Subcutaneous abdominal adipose tissue (tissue), 5 donors: ENCODE results near the gene OPN4.

Source experiments
- H3K27ac ChIP-seq: one replicate; pipeline ENCODE4 v1.7.0; 2013; ENCODE audit warnings: low read depth, mild to moderate bottlenecking, inconsistent platforms, low read length, moderate library complexity
- H3K27me3 ChIP-seq, 5 donors: one replicate each; pipeline ENCODE4 v1.7.0; 2013; ENCODE audit warnings: low read length in 5 of 5, inconsistent platforms in 1 of 5; ENCODE audit not compliant: control insufficient read depth in 5 of 5, insufficient read depth in 4 of 5
- H3K36me3 ChIP-seq, 5 donors: one replicate each; pipeline ENCODE4 v1.7.0; 2013; ENCODE audit warnings: low read length in 5 of 5; ENCODE audit not compliant: control insufficient read depth in 5 of 5, insufficient read depth in 5 of 5
- H3K4me1 ChIP-seq, 5 donors: one replicate each; pipeline ENCODE4 v1.7.0; 2013; ENCODE audit warnings: low read length in 5 of 5, mild to moderate bottlenecking in 3 of 5, moderate library complexity in 1 of 5; ENCODE audit not compliant: control insufficient read depth in 5 of 5, insufficient read depth in 5 of 5
- H3K4me3 ChIP-seq, 5 donors: one replicate each; pipeline ENCODE4 v1.7.0; 2013; ENCODE audit warnings: low read length in 5 of 5, low read depth in 1 of 5
- H3K9ac ChIP-seq, 5 donors: one replicate each; pipeline ENCODE4 v1.7.0; 2013; ENCODE audit warnings: low read length in 5 of 5, mild to moderate bottlenecking in 4 of 5, moderate library complexity in 3 of 5
- H3K9me3 ChIP-seq, 5 donors: one replicate each; pipeline ENCODE4 v1.7.0; 2013; ENCODE audit warnings: low read length in 5 of 5; ENCODE audit not compliant: control insufficient read depth in 5 of 5
- donor health status: healthy.
- donor health status: healthy.
- donor health status: healthy.
- donor health status: healthy.
- donor health status: healthy.

Gene OPN4

GRCh38 chr10:86693721-86694369 is 39.5 kb downstream of the OPN4 start:
- H3K27ac ChIP-seq = no peak overlapping the region
- no peak overlapping the region for H3K4me3 ChIP-seq
- no peaks in the 10 kb centered on the region for H3K9me3 ChIP-seq
- peaks cover 0 to 16% (median 3%) of the 10 kb centered on the region in 5 donors for H3K27me3 ChIP-seq
- H3K36me3 ChIP-seq = no peaks in the 10 kb centered on the region
- H3K9ac ChIP-seq = no peak overlapping the region
- peaks cover 0 to 12% (median 7%) of the 10 kb centered on the region in 5 donors for H3K4me1 ChIP-seq

- H3K36me3 ChIP-seq = no peaks in the 10 kb centered on the region
- H3K27me3 ChIP-seq = peaks cover 0 to 32% (median 7%) of the 10 kb centered on the region in 5 donors
- H3K4me3 ChIP-seq = no peak overlapping the region
- no peak overlapping the region for H3K27ac ChIP-seq
- H3K4me1 ChIP-seq = peaks cover 0 to 13% (median 6%) of the 10 kb centered on the region in 5 donors
- H3K9ac ChIP-seq = no peak overlapping the region
- no peaks in the 10 kb centered on the region for H3K9me3 ChIP-seq
Measured at GRCh38 chr10:86698207-86698940, 44.0 kb downstream of the OPN4 start.

DNA sequence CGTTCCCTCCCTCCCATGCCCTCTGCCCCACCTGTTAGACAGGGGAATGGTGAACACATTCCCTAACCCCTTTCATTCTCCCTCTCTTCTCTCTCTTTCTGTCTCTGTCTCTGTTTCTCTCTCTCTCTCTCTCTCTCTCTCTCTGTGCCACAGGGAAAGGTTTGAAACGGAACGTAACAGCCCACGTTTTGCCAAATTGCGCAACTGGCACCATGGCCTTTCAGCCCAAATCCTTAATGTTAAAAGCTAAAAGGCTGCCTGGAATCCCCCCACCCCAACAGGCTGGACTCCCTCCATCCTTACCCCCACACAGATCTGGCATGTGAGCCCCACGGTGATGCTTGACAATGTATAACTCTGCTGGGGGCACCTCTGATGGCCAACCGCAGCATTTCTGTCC is 44.8 kb downstream of the OPN4 start:
- H3K36me3 ChIP-seq = no peaks in the 10 kb centered on the region
- peaks cover 0 to 32% (median 7%) of the 10 kb centered on the region in 5 donors for H3K27me3 ChIP-seq
- H3K27ac ChIP-seq = no peak overlapping the region
- peaks cover 0 to 6% (median 5%) of the 10 kb centered on the region in 5 donors for H3K4me1 ChIP-seq
- no peak overlapping the region for H3K9ac ChIP-seq
- H3K4me3 ChIP-seq = no peak overlapping the region
- no peaks in the 10 kb centered on the region for H3K9me3 ChIP-seq

DNA sequence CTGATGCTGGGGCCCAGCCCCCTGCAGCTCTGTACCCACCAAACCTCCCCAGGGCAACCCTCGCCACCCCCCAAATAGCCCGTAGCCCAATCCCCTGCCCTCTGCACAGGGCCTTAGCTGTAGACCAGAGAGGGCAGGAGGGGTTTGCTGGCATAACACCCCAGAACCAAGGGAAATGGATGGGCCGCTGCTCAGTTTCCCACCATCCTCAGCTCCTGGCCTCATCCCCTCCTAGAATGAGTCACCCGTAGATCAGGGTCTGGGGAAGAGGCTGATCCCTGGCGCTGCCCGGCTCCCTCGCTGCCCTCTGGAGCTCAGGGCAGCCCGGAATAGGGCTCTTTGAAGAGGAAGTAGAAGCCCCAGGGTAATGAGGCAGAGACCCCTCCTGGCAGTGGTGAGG is 45.2 kb downstream of the OPN4 start:
- H3K36me3 ChIP-seq = no peaks in the 10 kb centered on the region

GRCh38 chr10:86699991-86700840 is 45.9 kb downstream of the OPN4 start:
- Histone ChIP-seq H3K9me3 (no peaks in the 10 kb centered on the region), H3K27me3 (peaks cover 0 to 32% (median 6%) of the 10 kb centered on the region in 5 donors), H3K27ac (no peak overlapping the region), H3K4me1 (peaks cover 0 to 6% (median 5%) of the 10 kb centered on the region in 5 donors), H3K4me3 (no peak overlapping the region), H3K36me3 (no peaks in the 10 kb centered on the region), H3K9ac (no peak overlapping the region)

More for the DNA sequence above, 45.2 kb downstream of the OPN4 start:
- H3K9ac ChIP-seq = no peak overlapping the region
- peaks cover 0 to 6% (median 5%) of the 10 kb centered on the region in 5 donors for H3K4me1 ChIP-seq
- H3K4me3 ChIP-seq = no peak overlapping the region
- no peaks in the 10 kb centered on the region for H3K9me3 ChIP-seq
- H3K27ac ChIP-seq = no peak overlapping the region
- peaks cover 0 to 32% (median 7%) of the 10 kb centered on the region in 5 donors for H3K27me3 ChIP-seq

DNA sequence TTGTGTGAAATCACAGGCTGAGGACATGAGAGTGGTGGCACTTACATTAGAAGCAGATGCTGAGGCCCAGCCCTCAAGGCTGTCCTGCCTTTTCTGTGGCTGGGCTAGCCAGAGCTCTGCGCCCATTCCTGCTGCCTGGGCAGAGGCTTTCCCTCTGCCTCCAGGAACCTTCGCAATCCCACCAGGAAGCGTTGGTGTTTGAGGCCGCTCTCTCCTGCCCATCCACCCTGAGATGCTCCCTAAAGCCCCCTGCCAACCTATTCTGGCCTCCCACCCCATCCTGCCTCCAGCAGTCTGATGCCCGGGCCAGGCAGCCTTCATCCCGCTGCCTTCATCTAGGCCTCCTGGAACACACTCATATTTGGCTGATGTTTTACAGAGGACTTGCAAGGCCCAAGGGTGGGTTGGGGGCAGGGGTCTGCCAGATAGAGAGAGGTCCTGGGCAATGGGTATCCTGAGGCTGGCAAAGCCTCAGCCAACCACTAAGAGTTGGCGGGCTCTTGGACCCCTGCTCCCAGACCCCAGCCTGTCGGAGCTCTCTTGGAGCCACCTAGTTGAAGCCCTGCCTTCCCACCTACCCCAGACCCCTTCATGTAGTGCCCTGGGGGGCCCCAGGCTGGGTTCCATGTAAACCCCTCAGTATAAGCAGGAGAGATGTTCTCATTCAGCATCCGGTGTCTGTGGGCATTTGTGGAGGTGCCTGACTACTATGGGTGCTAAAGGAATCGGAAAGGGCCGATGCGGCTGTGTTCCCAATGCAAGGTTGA is 46.7 kb downstream of the OPN4 start:
- Histone ChIP-seq H3K36me3 (no peaks in the 10 kb centered on the region), H3K4me3 (no peak overlapping the region), H3K27ac (no peak overlapping the region), H3K27me3 (peaks cover 0 to 25% (median 5%) of the 10 kb centered on the region in 5 donors), H3K9me3 (no peaks in the 10 kb centered on the region), H3K9ac (no peak overlapping the region), H3K4me1 (peaks cover 0 to 6% (median 5%) of the 10 kb centered on the region in 5 donors)

DNA sequence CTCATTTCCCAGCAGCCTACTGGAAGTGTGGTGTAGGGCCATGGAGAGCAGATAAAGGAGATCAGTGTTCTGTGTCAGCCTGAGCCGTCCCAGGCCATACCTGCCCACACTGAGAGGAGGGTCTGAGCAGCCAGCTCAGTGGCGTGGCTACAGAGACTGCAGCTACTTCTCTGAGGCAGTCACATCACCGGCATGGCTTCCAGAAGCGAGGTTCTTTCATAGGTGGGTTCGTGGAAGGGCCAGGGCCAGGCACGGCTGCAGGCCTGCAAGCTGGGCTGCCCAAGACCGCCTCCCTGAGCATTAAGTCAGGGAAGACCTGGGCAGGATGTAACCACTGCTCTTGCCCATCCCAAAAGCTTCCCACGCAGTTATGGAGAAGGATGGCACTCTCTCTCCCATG is 48.8 kb downstream of the OPN4 start:
- peaks cover 0 to 6% (median 5%) of the 10 kb centered on the region in 5 donors for H3K4me1 ChIP-seq
- no peak overlapping the region for H3K27ac ChIP-seq
- no peaks in the 10 kb centered on the region for H3K36me3 ChIP-seq
- no peaks in the 10 kb centered on the region for H3K9me3 ChIP-seq
- H3K27me3 ChIP-seq = peaks cover 0 to 30% (median 2%) of the 10 kb centered on the region in 5 donors
- H3K9ac ChIP-seq = no peak overlapping the region
- H3K4me3 ChIP-seq = no peak overlapping the region

DNA sequence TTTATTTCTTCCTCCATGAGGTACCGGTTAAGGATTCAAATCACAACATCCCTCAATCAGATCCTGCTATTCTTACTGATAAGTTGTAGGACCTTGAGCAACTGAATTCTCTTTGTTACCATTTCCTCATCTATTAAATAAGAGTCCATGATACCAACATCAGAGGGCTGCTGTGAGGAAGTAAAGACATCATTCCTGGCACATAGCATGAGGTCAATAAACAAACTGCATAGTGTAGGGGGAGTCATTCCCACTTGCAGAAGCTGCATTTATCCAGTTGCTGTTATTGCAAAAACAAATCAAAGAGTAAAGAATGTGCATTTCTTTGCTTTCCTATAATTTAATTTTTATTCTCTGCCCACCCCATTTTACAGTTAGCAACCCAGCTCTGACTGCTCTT is 50.8 kb downstream of the OPN4 start:
- Histone ChIP-seq H3K9me3 (no peaks in the 10 kb centered on the region), H3K9ac (no peak overlapping the region), H3K36me3 (no peaks in the 10 kb centered on the region), H3K27ac (no peak overlapping the region), H3K4me1 (no peaks in the 10 kb centered on the region), H3K4me3 (no peak overlapping the region), H3K27me3 (peaks cover 0 to 18% (median 3%) of the 10 kb centered on the region in 5 donors)

DNA sequence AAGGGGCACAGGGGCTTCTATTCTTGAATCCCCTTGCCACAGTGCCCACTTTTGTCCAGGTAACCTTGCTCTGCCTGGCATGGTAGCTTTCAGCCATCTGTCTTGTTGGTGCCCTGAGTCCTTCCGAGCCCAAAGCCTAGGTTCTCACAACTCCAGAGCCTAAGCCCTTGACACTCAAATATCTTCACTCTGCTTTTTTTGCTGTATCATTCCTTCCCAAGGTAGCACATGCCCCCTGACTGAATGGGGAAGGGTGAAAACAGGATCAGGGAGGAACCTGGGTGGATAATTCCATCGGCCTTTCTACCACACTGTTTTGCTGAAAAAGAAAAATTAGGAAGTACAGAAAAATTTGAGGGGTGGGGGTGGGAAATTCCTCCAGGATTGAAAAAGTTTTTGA is 51.6 kb downstream of the OPN4 start:
- H3K4me3 ChIP-seq = no peak overlapping the region
- H3K27me3 ChIP-seq = peaks cover 0 to 12% (median 3%) of the 10 kb centered on the region in 5 donors
- H3K4me1 ChIP-seq = peaks cover 0 to 6% (median 5%) of the 10 kb centered on the region in 5 donors
- H3K9me3 ChIP-seq = no peaks in the 10 kb centered on the region
- H3K36me3 ChIP-seq = no peaks in the 10 kb centered on the region
- H3K9ac ChIP-seq = no peak overlapping the region
- no peak overlapping the region for H3K27ac ChIP-seq
